Stimulated activated CD4-positive, alpha-beta T cell treated with anti-CD3 and anti-CD28 coated beads, Interleukin-2, amount 100 ng/mL, for 24 hours (primary cell): ENCODE measurements around the gene GLB1L.
"Not testable (repeated sequence)": the region's sequence is repeated elsewhere in the genome, so short reads cannot be mapped to it uniquely, and the experiment has no call there.

ENCODE experiments used
- DNase-seq, 2 donors: peaks; one replicate each; pipeline ENCODE4 v3.0.0-alpha.2; 2020

Gene GLB1L

GRCh38 chr2:219205165-219205538 lies 40.1 kb downstream of the GLB1L start:
- DNase-seq = no peak

- no peak for DNase-seq
These were observed 40.6 kb downstream of the GLB1L start for GRCh38 chr2:219204425-219205164.

- DNase-seq = not testable (repeated sequence)
These were observed 43.9 kb downstream of the GLB1L start for GRCh38 chr2:219201331-219201730.

GRCh38 chr2:219200502-219201326 lies 44.5 kb downstream of the GLB1L start:
- DNase-seq = not testable (repeated sequence)

- DNase-seq = no peak
These were observed 45.6 kb downstream of the GLB1L start for GRCh38 chr2:219199470-219200211.

- DNase-seq = no peak
These were observed 46.3 kb downstream of the GLB1L start for GRCh38 chr2:219198974-219199373.

GRCh38 chr2:219197388-219197787 lies 47.9 kb downstream of the GLB1L start:
- DNase-seq = no peak

- no peak for DNase-seq
These were observed 58.3 kb downstream of the GLB1L start for GRCh38 chr2:219186754-219187456.
